Stomach (tissue), 9 donors: ENCODE data around the gene KLHL17. TPM values are rescaled to one million over a fixed set of nuclear protein-coding genes. Genes with fewer than 3 reads are reported as not detected.
"Not testable (repeated sequence)": the region's sequence is repeated elsewhere in the genome, so short reads cannot be mapped to it uniquely, and the experiment has no call there.

Experiments
- DNase-seq, 2 donors: peaks; one replicate each; pipeline versions ENCODE4 v3.0.0 to v3.0.0-alpha.2; 2013 to 2019
- H3K27ac ChIP-seq, 5 donors: fragments of 200-600 bp in 4 of 5; sonication (generic) in 4 of 5; one replicate each; pipeline ENCODE4 v1.5.1; 2013 to 2019; ENCODE audit warnings: mild to moderate bottlenecking in 1 of 5, moderate library complexity in 1 of 5
- H3K27me3 ChIP-seq, 3 donors: fragments of 200-600 bp; sonication (generic); one replicate each; pipeline ENCODE4 v1.5.1; 2017 to 2019; ENCODE audit warnings: mixed run types in 1 of 3
- H3K36me3 ChIP-seq, 4 donors: fragments of 200-600 bp; sonication (generic); 1 replicate in 3 of 4; 2 replicates in 1 of 4; pipeline ENCODE4 v1.5.1; 2016 to 2019
- H3K4me1 ChIP-seq, 4 donors: fragments of 200-600 bp; sonication (generic); one replicate each; pipeline ENCODE4 v1.5.1; 2016 to 2019
- H3K4me3 ChIP-seq, 4 donors: fragments of 200-600 bp; sonication (generic) in 3 of 4; one replicate each; pipeline ENCODE4 v1.5.1; 2016 to 2019; ENCODE audit warnings: mild to moderate bottlenecking in 1 of 4
- H3K9me3 ChIP-seq, 4 donors: fragments of 200-600 bp; sonication (generic); one replicate each; pipeline ENCODE4 v1.5.1; 2016 to 2019
- CTCF ChIP-seq, 7 experiments: fragments of 450-650 bp in 4 of 7; fragments of 200-600 bp in 3 of 7; sonication (generic) in 3 of 7; IDR thresholded peaks; one replicate each; pipeline ENCODE4 v1.5.1; 2016 to 2019; ENCODE audit warnings: antibody characterized with exemption in 7 of 7, control low read depth in 2 of 7, mild to moderate bottlenecking in 1 of 7
- EP300 ChIP-seq: sonication (generic); formaldehyde crosslinking; IDR thresholded peaks from one replicate; pipeline ENCODE4 v1.6.1; 2017; ENCODE audit warnings: antibody characterized with exemption
- POLR2A ChIP-seq, 4 donors: fragments of 450-650 bp; IDR thresholded peaks; one replicate each; pipeline ENCODE4 v1.6.1; 2016; ENCODE audit warnings: antibody characterized with exemption in 4 of 4, control low read depth in 2 of 4, mild to moderate bottlenecking in 1 of 4, moderate library complexity in 1 of 4
- POLR2AphosphoS5 ChIP-seq, 3 donors: sonication (generic); formaldehyde crosslinking; IDR thresholded peaks; one replicate each; pipeline ENCODE4 v1.6.1; 2016; ENCODE audit warnings: antibody characterized with exemption in 3 of 3
- WGBS, 5 donors: extraction: QIAGEN DNeasy Blood & Tissue Kit in 3 of 5; methylation state at CpG; one replicate each; pipeline versions ENCODE4 v1.1.5 to v1.1.7; 2013 to 2018; 5-methylcytosine and 5-hydroxymethylcytosine counted together
- intact Hi-C: fragments of 100-400 bp; cut with DNase I; formaldehyde crosslinking; loops from one replicate; pipeline ENCODE4 v1.15.1; 2023; ENCODE audit warnings: low total_unique reads
- polyA plus RNA-seq, 3 donors: library from polyadenylated mRNA; stranded (reverse); fragments of 200-250 nt; gene quantifications; one replicate each; pipeline ENCODE4 v1.2.3, GENCODE V29; 2013
- total RNA-seq, 5 donors: library from RNA; depleted of rRNA; stranded (reverse); fragments of >200 nt; gene quantifications; one replicate each; pipeline versions ENCODE4 v1.1.0 to v1.2.3, GENCODE V29; 2014 to 2016
- donor health status: healthy with polysubstance abuse.
- donor health status: Bipolar disorder and iron deficiency.
- donor health status: healthy.

KLHL17 gene
- total and polyA plus RNA-seq, 8 donors: 1.7 to 99.9 (median 7.6) TPM

- WGBS, 5 donors: 84 to 91% (median 87%) methylated on average over 7 of the region's 7 CpGs
- peaks cover 0 to 30% (median 3%) of the 10 kb centered on the region in 3 donors for H3K27me3 ChIP-seq
- TF ChIP-seq EP300: no peak
Observed at GRCh38 chr1:992362-992761, 32.0 kb downstream of the KLHL17 start.

GRCh38 chr1:993379-993995 is 33.1 kb downstream of the KLHL17 start:
- intact Hi-C loops: no loop called here
- Histone ChIP-seq H3K9me3 (peaks cover 0 to 18% (median 12%) of the 10 kb centered on the region in 4 donors), H3K4me3 (no peak overlapping the region), H3K27me3 (peaks cover 0 to 42% (median 14%) of the 10 kb centered on the region in 3 donors), H3K36me3 (no peaks in the 10 kb centered on the region), H3K4me1 (peaks cover 4 to 17% (median 13%) of the 10 kb centered on the region in 4 donors), H3K27ac (no peak overlapping the region)
- 65 to 87% (median 80%) methylated on average over 7 to 15 of the region's 15 CpGs for WGBS, 5 donors
- no peak for DNase-seq
- TF ChIP-seq EP300: no peak
- no peak for TF ChIP-seq CTCF (IDR thresholded peaks at IDR 0.05)
- TF ChIP-seq POLR2AphosphoS5 (IDR thresholded peaks at IDR 0.05): no peak
- no peak for TF ChIP-seq POLR2A (IDR thresholded peaks at IDR 0.05)

More at GRCh38 chr1:992362-992761, 32.0 kb downstream of the KLHL17 start:
- Histone ChIP-seq H3K27ac (no peak overlapping the region), H3K9me3 (peaks cover 0 to 18% (median 12%) of the 10 kb centered on the region in 4 donors), H3K36me3 (no peaks in the 10 kb centered on the region), H3K4me1 (peaks cover 0 to 7% (median 2%) of the 10 kb centered on the region in 4 donors), H3K4me3 (no peak overlapping the region)
- intact Hi-C loops: no loop called here
- DNase-seq: no peak

GRCh38 chr1:994546-994945 is 34.2 kb downstream of the KLHL17 start:
- H3K4me1 ChIP-seq: peaks cover 14 to 27% (median 23%) of the 10 kb centered on the region in 4 donors
- H3K4me3 ChIP-seq, H3K27ac ChIP-seq, intact Hi-C loops, DNase-seq, H3K36me3 ChIP-seq: not testable (repeated sequence)
- 77 to 89% (median 83%) methylated on average over 6 of the region's 6 CpGs for WGBS, 5 donors
- H3K9me3 ChIP-seq: peaks cover 0 to 18% (median 12%) of the 10 kb centered on the region in 4 donors
- peaks cover 0 to 52% (median 25%) of the 10 kb centered on the region in 3 donors for H3K27me3 ChIP-seq

GRCh38 chr1:995665-996633 is 35.6 kb downstream of the KLHL17 start:
- H3K27me3 ChIP-seq: peaks cover 0 to 66% (median 36%) of the 10 kb centered on the region in 3 donors
- DNase-seq: peak in 1 of 2 donors; percentile 27
- H3K4me1 ChIP-seq: peaks cover 25 to 41% (median 37%) of the 10 kb centered on the region in 4 donors
- WGBS, 5 donors: 31 to 35% (median 33%) methylated on average over 21 to 30 of the region's 30 CpGs
- H3K36me3 ChIP-seq: no peaks in the 10 kb centered on the region
- intact Hi-C loops: no loop called here
- H3K9me3 ChIP-seq: peaks cover 0 to 18% (median 12%) of the 10 kb centered on the region in 4 donors
- no peak overlapping the region for H3K27ac ChIP-seq
- no peak overlapping the region for H3K4me3 ChIP-seq
- TF ChIP-seq EP300: no peak
- TF ChIP-seq POLR2AphosphoS5 (IDR thresholded peaks at IDR 0.05): no peak
- no peak for TF ChIP-seq CTCF (IDR thresholded peaks at IDR 0.05)
- TF ChIP-seq POLR2A (IDR thresholded peaks at IDR 0.05): no peak
